K562 (cell line): ENCODE results near the gene PRKAR1B. TPM values are rescaled to one million over a fixed set of nuclear protein-coding genes. Genes with fewer than 3 reads are reported as not detected.

Experiments
- CBX3 ChIP-seq, 2 experiments: IDR thresholded peaks; 1 replicate in 1 of 2; 2 replicates in 1 of 2; pipeline ENCODE4 v1.6.1; 2012; ENCODE audit warnings: inconsistent platforms in 2 of 2, low read length in 2 of 2, borderline replicate concordance in 1 of 2, control low read depth in 1 of 2
- CCNT2 ChIP-seq: IDR thresholded peaks from 2 replicates; pipeline ENCODE4 v1.6.1; 2011; ENCODE audit warnings: borderline replicate concordance, low read depth, mild to moderate bottlenecking, moderate library complexity, mixed read lengths, low read length; ENCODE audit not compliant: insufficient read length; ENCODE audit errors: extremely low read depth
- CSDE1 ChIP-seq, 2 experiments: fragments of 450-650 bp; IDR thresholded peaks; 2 replicates each; pipeline ENCODE4 v1.6.1; 2016; ENCODE audit warnings: mild to moderate bottlenecking in 1 of 2
- CTBP1 ChIP-seq: fragments of 450-650 bp; IDR thresholded peaks from 2 replicates; pipeline ENCODE4 v1.6.1; 2016; ENCODE audit warnings: borderline replicate concordance
- ELK3 ChIP-seq: fragments of 450-650 bp; formaldehyde crosslinking; IDR thresholded peaks from 2 replicates; pipeline ENCODE4 v1.4.0; 2020; ENCODE audit warnings: mild to moderate bottlenecking
- EP300 ChIP-seq: IDR thresholded peaks from 2 replicates; pipeline ENCODE4 v1.6.1; 2012; ENCODE audit warnings: low read length, improper control_type of control experiment
- EP400 ChIP-seq: fragments of 450-650 bp; IDR thresholded peaks from 2 replicates; pipeline ENCODE4 v1.6.1; 2017; ENCODE audit warnings: antibody characterized with exemption, mild to moderate bottlenecking, moderate library complexity
- FOXA3 ChIP-seq, 2 experiments: fragments of 450-650 bp in 1 of 2; sonication (generic) in 1 of 2; formaldehyde crosslinking; IDR thresholded peaks in 1 of 2; conservative IDR thresholded peaks in 1 of 2; 2 replicates each; pipeline versions ENCODE4 v1.4.0 to v1.8.0; 2020 to 2022; ENCODE audit warnings: mild to moderate bottlenecking in 2 of 2, missing genetic modification reagents in 1 of 2
- FOXK2 ChIP-seq, 2 experiments: fragments of 450-650 bp; IDR thresholded peaks in 1 of 2; conservative IDR thresholded peaks in 1 of 2; 2 replicates each; pipeline ENCODE4 v1.6.1; 2016; ENCODE audit warnings: low read depth in 2 of 2, mild to moderate bottlenecking in 1 of 2
- GATAD2B ChIP-seq: fragments of 450-650 bp; IDR thresholded peaks from 2 replicates; pipeline ENCODE4 v1.6.1; 2017; ENCODE audit warnings: mild to moderate bottlenecking, borderline replicate concordance
- HCFC1 ChIP-seq: IDR thresholded peaks from 2 replicates; pipeline ENCODE4 v1.6.1; 2012; ENCODE audit warnings: low read depth, low read length, improper control_type of control experiment
- MAX ChIP-seq: sonication (generic); formaldehyde crosslinking; IDR thresholded peaks from 2 replicates; pipeline ENCODE4 v1.9.0; 2022; ENCODE audit warnings: mild to moderate bottlenecking, missing genetic modification reagents
- MYBL2 ChIP-seq, 2 experiments: fragments of 450-650 bp in 1 of 2; sonication (generic) in 1 of 2; formaldehyde crosslinking in 1 of 2; IDR thresholded peaks; 2 replicates each; pipeline versions ENCODE4 v1.6.1 to v1.8.1; 2017 to 2022; ENCODE audit warnings: borderline replicate concordance in 1 of 2, inconsistent platforms in 1 of 2, low read depth in 1 of 2, mild to moderate bottlenecking in 1 of 2, missing genetic modification reagents in 1 of 2, moderate library complexity in 1 of 2
- PATZ1 ChIP-seq: fragments of 250-450 bp; sonication (Bioruptor Pico); IDR thresholded peaks from 2 replicates; pipeline ENCODE4 v1.5.0; 2020; ENCODE audit warnings: mild to moderate bottlenecking, borderline replicate concordance
- POLR3G ChIP-seq: IDR thresholded peaks from 2 replicates; pipeline ENCODE4 v1.6.1; 2011; ENCODE audit not compliant: insufficient read length, insufficient replicate concordance; ENCODE audit errors: extremely low read depth
- SIRT6 ChIP-seq: IDR thresholded peaks from one replicate; pipeline ENCODE4 v1.6.1; 2012; ENCODE audit warnings: low read depth, mild to moderate bottlenecking, control low read depth, inconsistent platforms, low read length, moderate library complexity
- SOX6 ChIP-seq: fragments of 450-650 bp; IDR thresholded peaks from 2 replicates; pipeline ENCODE4 v1.6.1; 2014; ENCODE audit warnings: mild to moderate bottlenecking
- STAG1 ChIP-seq: sonication (generic); formaldehyde crosslinking; IDR thresholded peaks from 2 replicates; pipeline ENCODE4 v1.5.0; 2020; ENCODE audit warnings: missing genetic modification reagents, borderline replicate concordance
- XRCC5 ChIP-seq: fragments of 200-400 bp; formaldehyde crosslinking; IDR thresholded peaks from 2 replicates; pipeline ENCODE4 v1.6.1; 2017; ENCODE audit warnings: low read depth, mild to moderate bottlenecking, low read length
- ZC3H8 ChIP-seq: fragments of 450-650 bp; IDR thresholded peaks from 2 replicates; pipeline ENCODE4 v1.6.1; 2017
- ZNF212 ChIP-seq: fragments of 450-650 bp; formaldehyde crosslinking; IDR thresholded peaks from 2 replicates; pipeline ENCODE4 v1.4.0; 2020; ENCODE audit warnings: mild to moderate bottlenecking
- ZNF445 ChIP-seq: fragments of 250-450 bp; sonication (Bioruptor Pico); IDR thresholded peaks from 2 replicates; pipeline ENCODE4 v1.4.0; 2020; ENCODE audit warnings: low read depth, mild to moderate bottlenecking, moderate library complexity
- ZNF449 ChIP-seq: fragments of 250-450 bp; sonication (Bioruptor Pico); IDR thresholded peaks from 2 replicates; pipeline ENCODE4 v1.8.0; 2022; ENCODE audit warnings: moderate library complexity, mild to moderate bottlenecking, inconsistent platforms
- polyA plus RNA-seq, 8 experiments: library from polyadenylated mRNA; depleted of rRNA in 4 of 8; stranded (reverse) in 5 of 8; unstranded in 3 of 8; fragments of >200 nt; fragmentation: Nextera tagmentation in 2 of 8; fragmentation: Illumina TruSeq in 1 of 8; extraction: Ambion mirVana in 2 of 8; extraction: Trizol in 1 of 8; gene quantifications; 2 replicates each; pipeline versions ENCODE4 v1.2.1 to v1.2.3, GENCODE V29; 2011 to 2014; ENCODE audit warnings: inconsistent platforms in 1 of 8, missing spikeins in 1 of 8
- total RNA-seq, 7 experiments: library from RNA; depleted of rRNA in 6 of 7; stranded (reverse); fragments of >200 nt in 6 of 7; fragmentation: Illumina TruSeq in 2 of 7; extraction: Trizol in 2 of 7; gene quantifications; 2 replicates each; pipeline versions ENCODE4 v1.2.1 to v1.2.3, GENCODE V29; 2011 to 2021; ENCODE audit warnings: low replicate concordance in 1 of 7

Gene PRKAR1B
- total and polyA plus RNA-seq, 9 of the 15 experiments (the other 6 are each of a cell fraction or from before 2014, with no cell fraction given): 0.99 to 30.5 (median 12.7) TPM

GRCh38 chr7:604001-604883, 122.8 kb downstream of the PRKAR1B start (continued):
- TF ChIP-seq POLR3G: no peak
- no peak for TF ChIP-seq ZC3H8
- peak; percentile 72 for TF ChIP-seq ZNF449 (CRISPR knock-in tag)
- TF ChIP-seq ZNF445 (CRISPR knock-in tag): no peak
- no peak for TF ChIP-seq ZNF212 (CRISPR knock-in tag)
- TF ChIP-seq STAG1 (CRISPR knock-in tag): peak; percentile 52
- no peak for TF ChIP-seq PATZ1
- TF ChIP-seq SOX6: peak; percentile 62
- TF ChIP-seq GATAD2B: peak; percentile 86; the same call in 1 of the 2 replicates
- TF ChIP-seq CBX3 (IDR thresholded peaks at IDR 0.05; ENCODE audit: borderline replicate concordance in 1 of 2, low read length in 2 of 2): peak in 1 of 2 experiments; percentile 73; a peak in 1 of 3 replicates
- TF ChIP-seq FOXK2 (conservative IDR thresholded peaks at IDR 0.05 in 1 of 2, IDR thresholded peaks at IDR 0.05 in 1 of 2; ENCODE audit: low read depth in 2 of 2): peak in 1 of 2 experiments; percentile 55; a peak in 1 of 4 replicates
- no peak for TF ChIP-seq XRCC5
- no peak for TF ChIP-seq CTBP1
- TF ChIP-seq EP300: peak; percentile 89
- TF ChIP-seq HCFC1: peak; percentile 50
- peak in 1 of 2 experiments; percentile 70; a peak in 2 of 4 replicates for TF ChIP-seq FOXA3 (CRISPR knock-in tag; conservative IDR thresholded peaks at IDR 0.05 in 1 of 2, IDR thresholded peaks at IDR 0.05 in 1 of 2)
- peak; percentile 70 for TF ChIP-seq CCNT2
- TF ChIP-seq EP400: peak; percentile 87
- TF ChIP-seq CSDE1 (IDR thresholded peaks at IDR 0.05): no peak
- TF ChIP-seq MYBL2 (IDR thresholded peaks at IDR 0.05; ENCODE audit: low read depth): no peak
- no peak for TF ChIP-seq MYBL2 (CRISPR knock-in tag; IDR thresholded peaks at IDR 0.05; ENCODE audit: borderline replicate concordance)
- TF ChIP-seq SIRT6: no peak
- TF ChIP-seq MAX (CRISPR knock-in tag): peak; percentile 98
- no peak for TF ChIP-seq ELK3 (CRISPR knock-in tag)
